ENCODE data around the gene LEAP2. TPM values are rescaled to one million over a fixed set of nuclear protein-coding genes. Genes with fewer than 3 reads are reported as not detected.

The LEAP2 gene
- total and polyA plus RNA-seq, 10 of the 15 experiments (the other 5 are each of a cell fraction or from before 2014, with no cell fraction given), result 1.9 to 8.8 (median 2.3) TPM

DNA sequence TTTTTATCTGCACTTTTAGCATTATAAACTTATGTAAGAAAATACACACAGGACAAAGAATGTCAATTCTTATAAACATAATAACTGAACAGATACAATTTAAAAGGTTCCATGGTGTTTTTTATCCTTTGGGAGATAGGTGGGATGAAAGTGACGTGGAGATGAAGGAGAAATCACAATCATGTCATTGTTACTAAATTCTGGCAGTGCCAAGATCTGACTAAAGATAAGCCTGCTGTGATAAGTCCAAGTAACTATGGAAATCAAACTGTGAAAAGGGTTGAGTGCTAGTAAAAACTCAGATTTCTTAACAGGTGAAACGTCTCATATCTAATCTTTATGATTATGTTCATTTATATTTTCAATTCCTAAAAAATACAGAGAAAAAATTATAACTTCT, 11.1 kb downstream of the LEAP2 start:
- 75% methylated on average over 2 of the region's 2 CpGs for WGBS (ENCODE audit: insufficient coverage, insufficient replicate concordance, low lambda C conversion rate, missing lambda C conversion rate)
- SMC1A ChIA-PET (ENCODE audit: uncharacterized antibody, unreplicated experiment), result interaction anchor here (1.1 to 3.3 kb wide), 9 partner anchors 10 to 379 kb away, joined by 3 to 17 read pairs (median 5); partner anchors contain the start of gene SHROOM1
- no peak overlapping the region for H2AFZ ChIP-seq (ENCODE audit: control insufficient read depth, low read depth, low read length)
- CTCF ChIA-PET, result interaction anchor here (0.7 to 2.6 kb wide), 10 partner anchors 12 to 500 kb away, joined by 3 to 15 read pairs (median 6); no protein-coding TSS in a partner anchor
- TF ChIP-seq ZBED1 (IDR thresholded peaks at IDR 0.05; ENCODE audit: borderline replicate concordance), result no peak
- TF ChIP-seq IKZF1 (conservative IDR thresholded peaks at IDR 0.05), result no peak
- TF ChIP-seq POLR2A (IDR thresholded peaks at IDR 0.05; ENCODE audit: low read depth, low read length), result no peak
- no peak for TF ChIP-seq POLR2AphosphoS2 (IDR thresholded peaks at IDR 0.05; ENCODE audit: low read depth, low read length)
- no peak for TF ChIP-seq MEF2A (IDR thresholded peaks at IDR 0.05; ENCODE audit: insufficient read depth, low read depth, low read length)
- no peak for TF ChIP-seq ATF3 (IDR thresholded peaks at IDR 0.05; ENCODE audit: borderline replicate concordance, extremely low read depth, low read depth, low read length)
- TF ChIP-seq NFIC (IDR thresholded peaks at IDR 0.05; ENCODE audit: low read depth, low read length), result no peak
- no peak for TF ChIP-seq SMARCA5 (IDR thresholded peaks at IDR 0.05)
- TF ChIP-seq SREBF1 (IDR thresholded peaks at IDR 0.05; ENCODE audit: low read length), result no peak
- H3K4me2 ChIP-seq (ENCODE audit: control insufficient read depth, insufficient read depth), result no peak overlapping the region
- DNase-seq (ENCODE audit: low read depth, low spot score) (no peak), FAIRE-seq (no peak), ATAC-seq (no peak)
- no peaks in the 10 kb centered on the region for H3K27me3 ChIP-seq (replicated peaks in 1 of 2; ENCODE audit: control insufficient read depth in 2 of 2, insufficient read depth in 2 of 2, low read length in 1 of 2)
- no peak overlapping the region for H3K27ac ChIP-seq (ENCODE audit: control insufficient read depth, insufficient read depth)
- intact Hi-C loops (cut with micrococcal nuclease; ENCODE audit: unreplicated experiment) (loop anchor here (5.0 to 10.0 kb wide), 2 partner anchors 222 to 270 kb away; no protein-coding TSS in a partner anchor), in situ Hi-C loops (cut with MboI) (loop anchor here (5.0 kb wide), 1 partner anchor 497 kb away; no protein-coding TSS in a partner anchor)
- RAD21 ChIA-PET (ENCODE audit: unreplicated experiment), result no interaction called here
- peaks cover 4 to 13% of the 10 kb centered on the region in 2 experiments; a peak in 3 of 4 replicates for H3K36me3 ChIP-seq (ENCODE audit: control insufficient read depth in 2 of 2, insufficient read depth in 2 of 2, low read length in 1 of 2)
- H3K9me3 ChIP-seq (replicated peaks; ENCODE audit: control insufficient read depth, insufficient read depth, low read length), result no peaks in the 10 kb centered on the region
- H4K20me1 ChIP-seq (ENCODE audit: control insufficient read depth, insufficient read depth), result no peaks in the 10 kb centered on the region
- H3K79me2 ChIP-seq (ENCODE audit: control insufficient read depth, insufficient read depth, low read length), result no peaks in the 10 kb centered on the region
- H3K9ac ChIP-seq (ENCODE audit: control insufficient read depth, insufficient read depth, low read length), result no peak overlapping the region
- no peaks in the 10 kb centered on the region for H3K4me1 ChIP-seq (ENCODE audit: control insufficient read depth, insufficient read depth, low read length)
- no peak overlapping the region for H3K4me3 ChIP-seq
- BruUV-seq (replicated peaks), result no TSS peak
- POLR2A ChIA-PET, result no interaction called here

Measured in GM12878 (cell line).